Measurements from ENCODE around the gene SVOP.
"Not testable (repeated sequence)": the region's sequence is repeated elsewhere in the genome, so short reads cannot be mapped to it uniquely, and the experiment has no call there.

SVOP gene

DNA sequence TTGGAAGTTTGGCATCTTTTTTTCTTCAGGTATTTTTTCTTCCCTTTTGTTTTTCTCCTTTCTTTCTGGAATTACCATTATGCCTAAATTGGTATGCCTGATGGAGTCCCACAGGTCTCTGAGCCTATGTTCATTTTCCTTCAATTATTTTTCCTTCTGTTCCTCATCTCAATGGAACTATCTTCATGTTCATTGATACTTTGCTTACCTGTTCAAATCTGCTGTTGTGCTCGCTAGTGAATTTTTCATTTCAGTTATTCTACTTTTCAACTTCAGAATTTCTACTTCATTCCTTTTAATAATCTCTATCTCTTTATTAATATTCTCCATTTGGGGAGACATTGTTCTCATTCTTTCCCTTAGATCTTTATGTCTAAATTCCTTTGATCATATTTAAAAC lies 16.1 kb upstream of the SVOP start:
- Mint-ChIP-seq H3K36me3 (ENCODE audit: low read depth) (no peaks in the 10 kb centered on the region), H3K27ac (no peak overlapping the region), H3K4me1 (peaks cover 19% of the 10 kb centered on the region), H3K4me3 (no peak overlapping the region), H3K9me3 (peaks cover 38% of the 10 kb centered on the region), H3K27me3 (ENCODE audit: low read depth, poor library complexity) (peaks cover 10% of the 10 kb centered on the region)
- TF ChIP-seq CTCF (IDR thresholded peaks at IDR 0.05): no peak
- DNase-seq: no peak

- no peak for DNase-seq
- TF ChIP-seq CTCF (IDR thresholded peaks at IDR 0.05): no peak
- peak overlapping the region; percentile 84 for H3K27ac Mint-ChIP-seq
- peaks cover 22% of the 10 kb centered on the region for H3K27me3 Mint-ChIP-seq (ENCODE audit: low read depth, poor library complexity)
- peak overlapping the region; percentile 28 for H3K4me3 Mint-ChIP-seq
- H3K4me1 Mint-ChIP-seq: peaks cover 19% of the 10 kb centered on the region
- peaks cover 27% of the 10 kb centered on the region for H3K9me3 Mint-ChIP-seq
- H3K36me3 Mint-ChIP-seq (ENCODE audit: low read depth): no peaks in the 10 kb centered on the region
Measured at GRCh38 chr12:109033239-109034196, 12.7 kb upstream of the SVOP start.

- Mint-ChIP-seq H3K9me3 (peaks cover 9% of the 10 kb centered on the region), H3K27me3 (ENCODE audit: low read depth, poor library complexity) (peaks cover 31% of the 10 kb centered on the region), H3K36me3 (ENCODE audit: low read depth) (no peaks in the 10 kb centered on the region), H3K4me3 (no peak overlapping the region), H3K4me1 (peaks cover 19% of the 10 kb centered on the region), H3K27ac (no peak overlapping the region)
- TF ChIP-seq CTCF (IDR thresholded peaks at IDR 0.05): no peak
- no peak for DNase-seq
Measured at GRCh38 chr12:109029411-109029810, 8.5 kb upstream of the SVOP start.

DNA sequence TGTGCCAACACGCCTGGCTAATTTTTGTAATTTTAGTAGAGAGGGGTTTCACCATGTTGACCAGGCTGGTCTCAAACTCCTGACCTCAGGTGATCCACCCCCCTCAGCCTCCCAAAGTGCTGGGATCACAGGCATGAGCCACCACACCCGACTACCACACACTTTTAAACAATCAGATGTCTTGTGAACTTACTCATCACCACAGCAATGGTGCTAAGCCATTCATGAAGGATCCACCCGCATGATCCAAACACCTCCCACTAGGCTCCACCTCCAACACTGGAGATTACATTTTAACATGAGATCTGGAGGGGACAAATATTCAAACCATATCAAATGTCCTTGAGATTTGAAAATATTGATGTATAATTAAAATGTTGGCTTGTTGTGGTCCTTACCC lies 7.8 kb upstream of the SVOP start:
- Mint-ChIP-seq H3K4me1 (peaks cover 15% of the 10 kb centered on the region), H3K27me3 (ENCODE audit: low read depth, poor library complexity) (peaks cover 31% of the 10 kb centered on the region)
- not testable (repeated sequence) for DNase-seq; H3K4me3 Mint-ChIP-seq; H3K9me3 Mint-ChIP-seq; H3K36me3 Mint-ChIP-seq (ENCODE audit: low read depth); H3K27ac Mint-ChIP-seq

GRCh38 chr12:109027767-109028166 lies 6.9 kb upstream of the SVOP start:
- Mint-ChIP-seq H3K36me3 (ENCODE audit: low read depth) (no peaks in the 10 kb centered on the region), H3K9me3 (peaks cover 9% of the 10 kb centered on the region)

More at GRCh38 chr12:109027767-109028166, 6.9 kb upstream of the SVOP start:
- Mint-ChIP-seq H3K27me3 (ENCODE audit: low read depth, poor library complexity) (peaks cover 31% of the 10 kb centered on the region), H3K4me1 (peaks cover 6% of the 10 kb centered on the region), H3K27ac (no peak overlapping the region), H3K4me3 (no peak overlapping the region)
- DNase-seq: no peak
- TF ChIP-seq CTCF (IDR thresholded peaks at IDR 0.05): no peak

Data from nephron progenitor cell (in vitro differentiated cells).